Sigmoid colon (tissue), 4 donors: ENCODE results near the gene AP5S1.

Source experiments
- POLR2A ChIP-seq, 2 donors: fragments of 450-650 bp; IDR thresholded peaks; one replicate each; pipeline ENCODE4 v1.6.1; 2016; ENCODE audit warnings: antibody characterized with exemption in 2 of 2, mild to moderate bottlenecking in 2 of 2, moderate library complexity in 2 of 2
- POLR2AphosphoS5 ChIP-seq, 4 donors: sonication (generic); formaldehyde crosslinking; IDR thresholded peaks; one replicate each; pipeline ENCODE4 v1.6.1; 2017; ENCODE audit warnings: antibody characterized with exemption in 4 of 4
- TF ChIP-seq, protein P1 (sequence below), 4 experiments: fragments of 450-650 bp in 3 of 4; fragments of 200-600 bp in 1 of 4; IDR thresholded peaks; one replicate each; pipeline ENCODE4 v1.5.1; 2016 to 2019; ENCODE audit warnings: antibody characterized with exemption in 4 of 4, mild to moderate bottlenecking in 3 of 4, moderate library complexity in 2 of 4

DNA sequence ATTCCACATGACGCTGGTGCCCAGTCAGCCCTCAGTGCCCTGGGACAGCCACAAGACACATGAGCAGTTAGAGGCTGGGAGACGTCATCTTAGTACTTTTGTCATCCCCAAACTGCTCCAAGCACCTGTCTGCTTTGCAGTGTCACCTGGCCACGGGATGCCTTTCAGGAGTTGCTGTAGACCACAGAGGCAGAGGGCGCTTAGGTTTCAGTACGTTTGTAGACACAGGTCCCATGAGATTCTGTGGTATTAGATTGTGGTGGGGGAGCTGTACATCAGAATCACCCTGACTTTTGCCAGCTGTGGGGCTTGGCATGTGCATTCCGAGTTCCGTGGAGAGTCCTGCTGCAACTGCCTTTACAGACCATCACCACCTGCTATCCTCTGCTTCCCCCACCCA is 43.0 kb downstream of the AP5S1 start:
- TF ChIP-seq POLR2A (IDR thresholded peaks at IDR 0.05) (no peak), POLR2AphosphoS5 (IDR thresholded peaks at IDR 0.05) (no peak)
- TF ChIP-seq, protein P1, sequence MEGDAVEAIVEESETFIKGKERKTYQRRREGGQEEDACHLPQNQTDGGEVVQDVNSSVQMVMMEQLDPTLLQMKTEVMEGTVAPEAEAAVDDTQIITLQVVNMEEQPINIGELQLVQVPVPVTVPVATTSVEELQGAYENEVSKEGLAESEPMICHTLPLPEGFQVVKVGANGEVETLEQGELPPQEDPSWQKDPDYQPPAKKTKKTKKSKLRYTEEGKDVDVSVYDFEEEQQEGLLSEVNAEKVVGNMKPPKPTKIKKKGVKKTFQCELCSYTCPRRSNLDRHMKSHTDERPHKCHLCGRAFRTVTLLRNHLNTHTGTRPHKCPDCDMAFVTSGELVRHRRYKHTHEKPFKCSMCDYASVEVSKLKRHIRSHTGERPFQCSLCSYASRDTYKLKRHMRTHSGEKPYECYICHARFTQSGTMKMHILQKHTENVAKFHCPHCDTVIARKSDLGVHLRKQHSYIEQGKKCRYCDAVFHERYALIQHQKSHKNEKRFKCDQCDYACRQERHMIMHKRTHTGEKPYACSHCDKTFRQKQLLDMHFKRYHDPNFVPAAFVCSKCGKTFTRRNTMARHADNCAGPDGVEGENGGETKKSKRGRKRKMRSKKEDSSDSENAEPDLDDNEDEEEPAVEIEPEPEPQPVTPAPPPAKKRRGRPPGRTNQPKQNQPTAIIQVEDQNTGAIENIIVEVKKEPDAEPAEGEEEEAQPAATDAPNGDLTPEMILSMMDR (IDR thresholded peaks at IDR 0.05) = no peak
